ENCODE measurements around the gene RFX7. TPM values are rescaled to one million over a fixed set of nuclear protein-coding genes. Genes with fewer than 3 reads are reported as not detected.
"Not testable (repeated sequence)": the region's sequence is repeated elsewhere in the genome, so short reads cannot be mapped to it uniquely, and the experiment has no call there.

RFX7 gene
- total RNA-seq, 2 donors from 2014 or later = 24.5 to 26.8 TPM

- ATAC-seq = peak; percentile 12
- Mint-ChIP-seq H3K36me3 (ENCODE audit: low read depth) (peaks cover 5% of the 10 kb centered on the region), H3K27ac (peak overlapping the region; percentile 95), H3K4me1 (peaks cover 40% of the 10 kb centered on the region), H3K27me3 (no peaks in the 10 kb centered on the region), H3K4me3 (peak overlapping the region; percentile 82)
- no peaks in the 10 kb centered on the region for H3K9me3 ChIP-seq (ENCODE audit: control insufficient read depth, low read length, poor library complexity, severe bottlenecking)
- DNase-seq = no peak
Observed at GRCh38 chr15:56208641-56209155, 35.0 kb downstream of the RFX7 start.

- Mint-ChIP-seq H3K36me3 (ENCODE audit: low read depth) (peaks cover 5% of the 10 kb centered on the region), H3K4me1 (peaks cover 40% of the 10 kb centered on the region), H3K4me3 (peak overlapping the region; percentile 82), H3K27me3 (no peaks in the 10 kb centered on the region), H3K27ac (peak overlapping the region; percentile 95)
- H3K9me3 ChIP-seq (ENCODE audit: control insufficient read depth, low read length, poor library complexity, severe bottlenecking) = no peaks in the 10 kb centered on the region
- ATAC-seq (peak; percentile 41), DNase-seq (no peak)
Observed at GRCh38 chr15:56208185-56208584, 35.5 kb downstream of the RFX7 start.

GRCh38 chr15:56207711-56208110, 36.0 kb downstream of the RFX7 start:
- Mint-ChIP-seq H3K27ac (peak overlapping the region; percentile 95), H3K27me3 (no peaks in the 10 kb centered on the region), H3K36me3 (ENCODE audit: low read depth) (peaks cover 5% of the 10 kb centered on the region), H3K4me1 (peaks cover 43% of the 10 kb centered on the region), H3K4me3 (peak overlapping the region; percentile 82)
- DNase-seq = no peak
- H3K9me3 ChIP-seq (ENCODE audit: control insufficient read depth, low read length, poor library complexity, severe bottlenecking) = no peaks in the 10 kb centered on the region
- peak; percentile 76 for ATAC-seq

- H3K9me3 ChIP-seq (ENCODE audit: control insufficient read depth, low read length, poor library complexity, severe bottlenecking) = no peaks in the 10 kb centered on the region
- H3K4me1 Mint-ChIP-seq = peaks cover 40% of the 10 kb centered on the region
- H3K27ac Mint-ChIP-seq = peak overlapping the region; percentile 95
- no peaks in the 10 kb centered on the region for H3K27me3 Mint-ChIP-seq
- H3K36me3 Mint-ChIP-seq (ENCODE audit: low read depth) = peaks cover 5% of the 10 kb centered on the region
- H3K4me3 Mint-ChIP-seq = no peak overlapping the region
- ATAC-seq (peak; percentile 61), DNase-seq (no peak)
Observed at GRCh38 chr15:56207092-56207491, 36.6 kb downstream of the RFX7 start.

- Mint-ChIP-seq H3K4me3 (no peak overlapping the region), H3K36me3 (ENCODE audit: low read depth) (no peaks in the 10 kb centered on the region), H3K4me1 (peaks cover 38% of the 10 kb centered on the region), H3K27me3 (no peaks in the 10 kb centered on the region), H3K27ac (no peak overlapping the region)
- H3K9me3 ChIP-seq (ENCODE audit: control insufficient read depth, low read length, poor library complexity, severe bottlenecking) = no peaks in the 10 kb centered on the region
- DNase-seq (no peak), ATAC-seq (no peak)
Observed at GRCh38 chr15:56205061-56205876, 38.4 kb downstream of the RFX7 start.

GRCh38 chr15:56203312-56203922, 40.3 kb downstream of the RFX7 start:
- not testable (repeated sequence) for H3K36me3 Mint-ChIP-seq (ENCODE audit: low read depth); H3K4me3 Mint-ChIP-seq; ATAC-seq; H3K27me3 Mint-ChIP-seq; H3K9me3 ChIP-seq (ENCODE audit: control insufficient read depth, low read length, poor library complexity, severe bottlenecking); DNase-seq; H3K27ac Mint-ChIP-seq
- H3K4me1 Mint-ChIP-seq = peaks cover 27% of the 10 kb centered on the region

- no peaks in the 10 kb centered on the region for H3K27me3 Mint-ChIP-seq
- H3K9me3 ChIP-seq (ENCODE audit: control insufficient read depth, low read length, poor library complexity, severe bottlenecking) = no peaks in the 10 kb centered on the region
- peaks cover 20% of the 10 kb centered on the region for H3K4me1 Mint-ChIP-seq
- H3K27ac Mint-ChIP-seq = no peak overlapping the region
- no peak for ATAC-seq
- H3K36me3 Mint-ChIP-seq (ENCODE audit: low read depth) = no peaks in the 10 kb centered on the region
- H3K4me3 Mint-ChIP-seq = no peak overlapping the region
- DNase-seq = no peak
Observed at GRCh38 chr15:56202701-56203100, 41.0 kb downstream of the RFX7 start.

GRCh38 chr15:56199038-56199437, 44.6 kb downstream of the RFX7 start:
- H3K27me3 Mint-ChIP-seq = no peaks in the 10 kb centered on the region
- ATAC-seq (no peak), DNase-seq (no peak)
- peaks cover 2% of the 10 kb centered on the region for H3K36me3 Mint-ChIP-seq (ENCODE audit: low read depth)
- H3K4me1 Mint-ChIP-seq = peaks cover 11% of the 10 kb centered on the region
- H3K4me3 Mint-ChIP-seq = no peak overlapping the region
- H3K27ac Mint-ChIP-seq = no peak overlapping the region
- no peaks in the 10 kb centered on the region for H3K9me3 ChIP-seq (ENCODE audit: control insufficient read depth, low read length, poor library complexity, severe bottlenecking)

- Mint-ChIP-seq H3K27ac (peak overlapping the region; percentile 6), H3K36me3 (ENCODE audit: low read depth) (peaks cover 6% of the 10 kb centered on the region)
Observed at GRCh38 chr15:56194035-56194434, 49.6 kb downstream of the RFX7 start.

GRCh38 chr15:56192659-56193442, 50.8 kb downstream of the RFX7 start:
- Mint-ChIP-seq H3K4me1 (peaks cover 30% of the 10 kb centered on the region), H3K27ac (no peak overlapping the region), H3K4me3 (no peak overlapping the region), H3K27me3 (no peaks in the 10 kb centered on the region), H3K36me3 (ENCODE audit: low read depth) (peaks cover 6% of the 10 kb centered on the region)
- no peaks in the 10 kb centered on the region for H3K9me3 ChIP-seq (ENCODE audit: control insufficient read depth, low read length, poor library complexity, severe bottlenecking)
- no peak for ATAC-seq
- no peak for DNase-seq

More at GRCh38 chr15:56194035-56194434, 49.6 kb downstream of the RFX7 start:
- H3K4me3 Mint-ChIP-seq = no peak overlapping the region
- peaks cover 25% of the 10 kb centered on the region for H3K4me1 Mint-ChIP-seq
- DNase-seq (no peak), ATAC-seq (no peak)
- no peaks in the 10 kb centered on the region for H3K9me3 ChIP-seq (ENCODE audit: control insufficient read depth, low read length, poor library complexity, severe bottlenecking)
- no peaks in the 10 kb centered on the region for H3K27me3 Mint-ChIP-seq

- no peaks in the 10 kb centered on the region for H3K27me3 Mint-ChIP-seq
- H3K4me1 Mint-ChIP-seq = peaks cover 37% of the 10 kb centered on the region
- H3K36me3 Mint-ChIP-seq (ENCODE audit: low read depth) = peaks cover 4% of the 10 kb centered on the region
- H3K27ac Mint-ChIP-seq = peak overlapping the region; percentile 47
- DNase-seq = no peak
- H3K4me3 Mint-ChIP-seq = peak overlapping the region; percentile 25
- no peak for ATAC-seq
- H3K9me3 ChIP-seq (ENCODE audit: control insufficient read depth, low read length, poor library complexity, severe bottlenecking) = no peaks in the 10 kb centered on the region
Observed at GRCh38 chr15:56187665-56188064, 56.0 kb downstream of the RFX7 start.

- ATAC-seq = no peak
- no peak for DNase-seq
Observed at GRCh38 chr15:56185980-56186379, 57.7 kb downstream of the RFX7 start.

GRCh38 chr15:56184516-56184915, 59.2 kb downstream of the RFX7 start:
- no peak for DNase-seq
- H3K27me3 Mint-ChIP-seq = no peaks in the 10 kb centered on the region
- H3K9me3 ChIP-seq (ENCODE audit: control insufficient read depth, low read length, poor library complexity, severe bottlenecking) = no peaks in the 10 kb centered on the region
- no peak for ATAC-seq
- H3K27ac Mint-ChIP-seq = peak overlapping the region; percentile 72
- H3K4me1 Mint-ChIP-seq = peaks cover 33% of the 10 kb centered on the region
- no peaks in the 10 kb centered on the region for H3K36me3 Mint-ChIP-seq (ENCODE audit: low read depth)
- H3K4me3 Mint-ChIP-seq = no peak overlapping the region

More at GRCh38 chr15:56185980-56186379, 57.7 kb downstream of the RFX7 start:
- Mint-ChIP-seq H3K27me3 (no peaks in the 10 kb centered on the region), H3K27ac (peak overlapping the region; percentile 68), H3K36me3 (ENCODE audit: low read depth) (peaks cover 4% of the 10 kb centered on the region), H3K4me1 (peaks cover 36% of the 10 kb centered on the region), H3K4me3 (peak overlapping the region; percentile 19)
- no peaks in the 10 kb centered on the region for H3K9me3 ChIP-seq (ENCODE audit: control insufficient read depth, low read length, poor library complexity, severe bottlenecking)

All from T-helper 17 cell (primary cell).